Progenitor cell of endocrine pancreas (in vitro differentiated cells): ENCODE measurements around the gene L1TD1. TPM values are rescaled to one million over a fixed set of nuclear protein-coding genes. Genes with fewer than 3 reads are reported as not detected.
"Not testable (repeated sequence)": the region's sequence is repeated elsewhere in the genome, so short reads cannot be mapped to it uniquely, and the experiment has no call there.

Experiments
- DNase-seq: peaks from one replicate; pipeline ENCODE4 v3.0.0; 2021; ENCODE audit warnings: low spot score; ENCODE audit not compliant: unreplicated experiment
- H3K27ac Mint-ChIP-seq: 2 replicates; pipeline ENCODE4 v1.8.0; 2021; ENCODE audit warnings: mild to moderate bottlenecking, moderate library complexity, mixed read lengths
- H3K27me3 Mint-ChIP-seq: 2 replicates; pipeline ENCODE4 v1.8.0; 2021; ENCODE audit warnings: mixed read lengths
- H3K36me3 Mint-ChIP-seq: 2 replicates; pipeline ENCODE4 v1.8.0; 2022; ENCODE audit warnings: mixed read lengths; ENCODE audit not compliant: insufficient read depth
- H3K4me1 Mint-ChIP-seq: 2 replicates; pipeline ENCODE4 v1.8.0; 2021; ENCODE audit warnings: low read depth, mixed read lengths
- H3K4me3 Mint-ChIP-seq: 2 replicates; pipeline ENCODE4 v1.8.0; 2021; ENCODE audit warnings: low read depth, mild to moderate bottlenecking, moderate library complexity, mixed read lengths
- H3K9me3 Mint-ChIP-seq: 2 replicates; pipeline ENCODE4 v1.8.0; 2021; ENCODE audit warnings: low read depth, mixed read lengths
- CTCF ChIP-seq: fragments of 200-600 bp; sonication (generic); IDR thresholded peaks from one replicate; pipeline ENCODE4 v1.5.0; 2021; ENCODE audit warnings: antibody characterized with exemption, mild to moderate bottlenecking; ENCODE audit not compliant: unreplicated experiment
- total RNA-seq: library from RNA; stranded (reverse); gene quantifications from 2 replicates; pipeline ENCODE4 v1.2.1, GENCODE V29; 2021

L1TD1 gene
- total RNA-seq, 1 donor from 2014 or later = 2.7 TPM

DNA sequence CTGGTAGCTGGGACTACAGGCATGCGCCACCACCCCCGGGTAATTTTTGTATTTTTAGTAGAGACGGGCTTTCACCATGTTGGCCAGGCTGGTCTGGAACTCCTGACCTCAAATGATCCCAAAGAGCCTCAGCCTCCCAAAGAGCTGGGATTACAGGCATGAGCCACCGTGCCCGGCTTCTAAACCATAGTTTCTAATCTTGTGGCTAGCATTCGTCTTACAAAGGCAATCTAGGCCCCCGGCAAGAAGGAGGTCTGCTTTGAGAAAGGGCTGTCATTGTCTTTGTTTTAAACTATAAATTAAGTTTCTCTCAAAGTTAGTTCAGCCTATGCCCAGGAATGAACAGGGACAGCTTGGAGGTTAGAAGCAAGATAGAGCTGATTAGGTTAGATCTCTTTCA lies 10.3 kb upstream of the L1TD1 start:
- Mint-ChIP-seq H3K9me3 (no peaks in the 10 kb centered on the region), H3K4me3 (no peak overlapping the region), H3K27me3 (peaks cover 2% of the 10 kb centered on the region), H3K27ac (no peak overlapping the region), H3K4me1 (peaks cover 25% of the 10 kb centered on the region), H3K36me3 (no peaks in the 10 kb centered on the region)
- TF ChIP-seq CTCF = no peak
- DNase-seq = no peak

GRCh38 chr1:62185233-62185632 lies 9.4 kb upstream of the L1TD1 start:
- not testable (repeated sequence) for H3K9me3 Mint-ChIP-seq, H3K36me3 Mint-ChIP-seq, H3K4me3 Mint-ChIP-seq, H3K27me3 Mint-ChIP-seq, DNase-seq, H3K27ac Mint-ChIP-seq
- peaks cover 25% of the 10 kb centered on the region for H3K4me1 Mint-ChIP-seq

DNA sequence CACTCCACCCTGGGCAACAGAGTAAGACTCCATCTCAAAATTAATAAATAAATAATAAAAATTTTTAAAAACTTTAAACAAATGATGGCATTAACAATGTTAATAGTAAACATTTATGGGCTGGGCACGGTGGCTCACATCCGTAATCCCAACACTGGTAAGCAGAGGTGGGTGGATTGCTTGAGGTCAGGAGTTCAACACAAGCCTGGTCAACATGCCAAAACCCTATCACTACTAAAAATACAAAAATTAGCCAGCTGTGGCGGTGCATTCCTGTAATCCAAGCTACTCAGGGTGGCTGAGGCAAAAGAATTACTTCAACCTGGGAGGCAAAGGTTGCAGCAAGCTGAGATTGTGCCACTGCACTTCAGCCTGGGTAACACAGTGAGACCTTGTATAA lies 9.0 kb upstream of the L1TD1 start:
- no peak for TF ChIP-seq CTCF
- H3K9me3 Mint-ChIP-seq = no peaks in the 10 kb centered on the region
- H3K27me3 Mint-ChIP-seq = peaks cover 2% of the 10 kb centered on the region
- peaks cover 24% of the 10 kb centered on the region for H3K4me1 Mint-ChIP-seq
- no peaks in the 10 kb centered on the region for H3K36me3 Mint-ChIP-seq
- H3K4me3 Mint-ChIP-seq = no peak overlapping the region
- no peak overlapping the region for H3K27ac Mint-ChIP-seq
- DNase-seq = no peak

DNA sequence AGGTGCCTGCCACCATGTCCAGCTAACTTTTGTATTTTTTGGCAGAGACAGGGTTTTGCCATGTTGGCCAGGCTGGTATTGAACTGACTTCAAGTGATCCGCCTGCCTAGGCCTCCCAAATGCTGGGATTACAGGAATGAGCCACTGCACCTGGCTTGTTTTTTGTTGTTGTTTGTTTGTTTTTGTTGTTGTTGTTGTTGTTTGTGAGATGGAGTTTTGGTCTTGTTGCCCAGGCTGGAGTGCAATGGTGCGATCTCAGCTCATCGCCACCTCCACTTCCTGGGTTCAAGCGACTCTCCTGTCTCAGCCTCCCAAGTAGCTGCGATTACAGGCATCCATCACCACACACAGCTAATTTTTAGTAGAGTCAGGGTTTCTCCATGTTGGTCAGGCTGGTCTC lies 7.1 kb upstream of the L1TD1 start:
- peaks cover 11% of the 10 kb centered on the region for H3K4me1 Mint-ChIP-seq
- no peak for DNase-seq
- no peaks in the 10 kb centered on the region for H3K9me3 Mint-ChIP-seq
- no peaks in the 10 kb centered on the region for H3K36me3 Mint-ChIP-seq
- H3K4me3 Mint-ChIP-seq = no peak overlapping the region
- no peak overlapping the region for H3K27ac Mint-ChIP-seq
- no peak for TF ChIP-seq CTCF
- H3K27me3 Mint-ChIP-seq = peaks cover 2% of the 10 kb centered on the region

- H3K27me3 Mint-ChIP-seq = peaks cover under 1% of the 10 kb centered on the region
- no peaks in the 10 kb centered on the region for H3K9me3 Mint-ChIP-seq
- DNase-seq = no peak
- no peak for TF ChIP-seq CTCF
- no peaks in the 10 kb centered on the region for H3K36me3 Mint-ChIP-seq
- peaks cover 8% of the 10 kb centered on the region for H3K4me1 Mint-ChIP-seq
- no peak overlapping the region for H3K27ac Mint-ChIP-seq
- no peak overlapping the region for H3K4me3 Mint-ChIP-seq
Observed at GRCh38 chr1:62188111-62188510, 6.5 kb upstream of the L1TD1 start.

GRCh38 chr1:62196086-62196690 lies 1.5 kb downstream of the L1TD1 start:
- Mint-ChIP-seq H3K4me1 (peaks cover 24% of the 10 kb centered on the region), H3K4me3 (peak overlapping the region; percentile 49), H3K36me3 (peaks cover 3% of the 10 kb centered on the region), H3K27me3 (peaks cover 22% of the 10 kb centered on the region), H3K27ac (no peak overlapping the region), H3K9me3 (peaks cover 3% of the 10 kb centered on the region)
- no peak for DNase-seq
- TF ChIP-seq CTCF = no peak
